RWPE2 (cell line): Measurements from ENCODE around the gene MRPL36.
A peak's percentile ranks its signal among the peaks of the same experiment; 100 is the strongest.

ENCODE experiments used
- ATAC-seq: fragments of 200-7000 bp; cut with Tn5 transposase; 3 replicates; pipeline ENCODE4 v1.9.1; 2021; ENCODE audit warnings: low read depth
- DNase-seq: peaks from one replicate; pipeline ENCODE4 v3.0.0-alpha.2; 2020; ENCODE audit warnings: low spot score
- H3K27ac ChIP-seq: fragments of 450-650 bp; 2 replicates; pipeline ENCODE4 v1.5.1; 2017; ENCODE audit warnings: mild to moderate bottlenecking; ENCODE audit not compliant: poor library complexity, severe bottlenecking
- H3K27me3 ChIP-seq: fragments of 250-450 bp; sonication (Bioruptor Pico); 2 replicates; pipeline ENCODE4 v1.5.1; 2021; ENCODE audit warnings: mild to moderate bottlenecking, moderate library complexity; ENCODE audit not compliant: insufficient read depth, poor library complexity, severe bottlenecking
- H3K36me3 ChIP-seq: fragments of 250-450 bp; sonication (Bioruptor Pico); 2 replicates; pipeline ENCODE4 v1.5.1; 2020; ENCODE audit warnings: low read depth, mild to moderate bottlenecking, moderate library complexity
- H3K4me1 ChIP-seq: fragments of 250-450 bp; sonication (Bioruptor Pico); 2 replicates; pipeline ENCODE4 v1.5.1; 2021; ENCODE audit warnings: mild to moderate bottlenecking, moderate library complexity; ENCODE audit not compliant: insufficient read depth, poor library complexity, severe bottlenecking
- H3K4me3 ChIP-seq: fragments of 250-450 bp; sonication (Bioruptor Pico); 2 replicates; pipeline ENCODE4 v1.5.1; 2021; ENCODE audit warnings: mild to moderate bottlenecking, moderate library complexity; ENCODE audit not compliant: severe bottlenecking
- H3K9me3 ChIP-seq: fragments of 250-450 bp; sonication (Bioruptor Pico); 2 replicates; pipeline ENCODE4 v1.5.1; 2021; ENCODE audit warnings: mild to moderate bottlenecking, moderate library complexity; ENCODE audit not compliant: severe bottlenecking
- CTCF ChIP-seq: fragments of 450-650 bp; IDR thresholded peaks from one replicate; pipeline ENCODE4 v1.5.1; 2017; ENCODE audit warnings: mild to moderate bottlenecking, moderate library complexity; ENCODE audit not compliant: poor library complexity, severe bottlenecking

Gene MRPL36

DNA sequence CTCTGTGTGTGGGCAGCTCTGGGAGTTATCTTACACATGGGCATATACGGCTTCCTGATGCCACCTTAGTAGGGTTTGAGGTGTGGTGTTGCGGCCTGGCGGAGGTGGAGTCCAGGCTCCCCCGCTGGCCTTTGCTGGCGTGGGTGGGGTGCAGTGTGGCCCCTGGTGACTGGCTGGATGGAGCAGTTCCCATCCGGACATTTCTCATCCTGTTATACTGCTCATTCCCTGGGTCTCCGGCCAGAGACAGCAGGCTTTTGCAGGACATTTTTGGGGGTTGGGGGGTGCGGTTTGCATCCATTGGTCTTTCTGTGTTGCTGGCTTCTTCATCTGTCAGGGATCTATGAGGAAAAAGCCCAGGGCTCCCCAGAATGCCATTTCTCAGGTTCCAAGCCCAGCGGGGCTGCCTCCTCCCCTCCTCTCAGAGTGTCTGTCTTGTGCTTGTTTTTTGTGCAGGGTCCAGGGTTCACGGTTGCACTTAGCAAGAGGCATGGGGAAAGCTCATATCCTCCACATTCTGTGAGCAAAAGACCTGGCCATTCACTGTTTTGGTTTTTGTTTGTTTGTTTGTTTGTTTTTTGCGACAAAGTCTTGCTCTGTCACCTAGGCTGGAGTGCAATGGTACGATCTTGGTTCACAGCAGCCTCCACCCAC, 23.9 kb upstream of the MRPL36 start:
- ATAC-seq = no peak
- no peak for TF ChIP-seq CTCF
- no peak overlapping the region for H3K27ac ChIP-seq
- peaks cover 45% of the 10 kb centered on the region for H3K36me3 ChIP-seq
- DNase-seq = peak; percentile 56
- H3K4me1 ChIP-seq = no peaks in the 10 kb centered on the region
- no peaks in the 10 kb centered on the region for H3K27me3 ChIP-seq
- no peaks in the 10 kb centered on the region for H3K9me3 ChIP-seq
- H3K4me3 ChIP-seq = no peak overlapping the region

DNA sequence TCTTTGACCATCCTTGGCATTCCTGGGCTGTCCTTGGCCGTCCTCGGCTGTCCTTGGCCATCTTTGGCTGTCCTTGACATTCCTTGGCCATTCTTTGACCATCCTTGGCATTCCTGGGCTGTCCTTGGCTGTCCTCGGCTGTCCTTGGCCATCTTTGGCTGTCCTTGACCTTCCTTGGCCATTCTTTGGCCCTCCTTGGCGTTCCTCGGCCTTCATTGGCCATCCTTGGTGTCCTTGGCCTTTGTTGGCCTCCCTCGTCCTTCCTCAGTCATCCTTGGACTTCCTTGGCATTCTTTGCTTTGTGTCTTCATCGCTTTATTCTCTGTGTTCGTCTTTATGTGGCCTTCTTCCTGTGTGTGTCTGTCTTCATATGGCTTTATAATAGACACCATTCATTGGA, 22.2 kb upstream of the MRPL36 start:
- ATAC-seq (no peak), DNase-seq (peak; percentile 19)
- Histone ChIP-seq H3K4me3 (no peak overlapping the region), H3K36me3 (peaks cover 59% of the 10 kb centered on the region), H3K9me3 (no peaks in the 10 kb centered on the region), H3K4me1 (no peaks in the 10 kb centered on the region), H3K27ac (no peak overlapping the region), H3K27me3 (no peaks in the 10 kb centered on the region)
- no peak for TF ChIP-seq CTCF

- Histone ChIP-seq H3K9me3 (no peaks in the 10 kb centered on the region), H3K27ac (no peak overlapping the region), H3K27me3 (no peaks in the 10 kb centered on the region), H3K4me3 (no peak overlapping the region), H3K4me1 (no peaks in the 10 kb centered on the region), H3K36me3 (peaks cover 66% of the 10 kb centered on the region)
- TF ChIP-seq CTCF = no peak
- ATAC-seq = no peak
- DNase-seq = peak; percentile 29
These were observed 21.3 kb upstream of the MRPL36 start for GRCh38 chr5:1820926-1821325.

GRCh38 chr5:1820381-1820780, 20.7 kb upstream of the MRPL36 start:
- Histone ChIP-seq H3K27me3 (no peaks in the 10 kb centered on the region), H3K36me3 (peaks cover 71% of the 10 kb centered on the region), H3K9me3 (no peaks in the 10 kb centered on the region), H3K4me1 (no peaks in the 10 kb centered on the region), H3K27ac (no peak overlapping the region), H3K4me3 (no peak overlapping the region)
- no peak for TF ChIP-seq CTCF
- DNase-seq = no peak
- no peak for ATAC-seq

- no peak for ATAC-seq
- no peak for TF ChIP-seq CTCF
- no peaks in the 10 kb centered on the region for H3K9me3 ChIP-seq
- peaks cover 80% of the 10 kb centered on the region for H3K36me3 ChIP-seq
- no peak for DNase-seq
- H3K4me3 ChIP-seq = no peak overlapping the region
- H3K4me1 ChIP-seq = no peaks in the 10 kb centered on the region
- H3K27me3 ChIP-seq = no peaks in the 10 kb centered on the region
- no peak overlapping the region for H3K27ac ChIP-seq
These were observed 19.8 kb upstream of the MRPL36 start for GRCh38 chr5:1819458-1819857.
